CD1c-positive myeloid dendritic cell (primary cell): ENCODE data around the gene DAPK1.

Source experiments
- DNase-seq: peaks from one replicate; pipeline ENCODE4 v3.0.0-alpha.2; 2016; ENCODE audit errors: extremely low spot score

DAPK1 gene

GRCh38 chr9:87642330-87643106, 144.9 kb downstream of the DAPK1 start:
- DNase-seq = no peak

GRCh38 chr9:87643107-87643650, 145.5 kb downstream of the DAPK1 start:
- DNase-seq = no peak

GRCh38 chr9:87643778-87644570, 146.3 kb downstream of the DAPK1 start:
- no peak for DNase-seq

- no peak for DNase-seq
Observed at GRCh38 chr9:87644659-87645058, 147.0 kb downstream of the DAPK1 start.

- DNase-seq = no peak
Observed at GRCh38 chr9:87646546-87646945, 148.9 kb downstream of the DAPK1 start.

GRCh38 chr9:87647114-87647513, 149.4 kb downstream of the DAPK1 start:
- DNase-seq = no peak

GRCh38 chr9:87648606-87649005, 150.9 kb downstream of the DAPK1 start:
- no peak for DNase-seq

- DNase-seq = no peak
Observed at GRCh38 chr9:87650611-87651295, 153.1 kb downstream of the DAPK1 start.

- DNase-seq = no peak
Observed at GRCh38 chr9:87651431-87651830, 153.8 kb downstream of the DAPK1 start.

- peak; percentile 73 for DNase-seq
Observed at GRCh38 chr9:87653941-87654340, 156.3 kb downstream of the DAPK1 start.

- no peak for DNase-seq
Observed at GRCh38 chr9:87655731-87656130, 158.1 kb downstream of the DAPK1 start.

- DNase-seq = no peak
Observed at GRCh38 chr9:87656485-87656884, 158.8 kb downstream of the DAPK1 start.

- DNase-seq = peak; percentile 51
Observed at GRCh38 chr9:87657190-87657589, 159.5 kb downstream of the DAPK1 start.

- DNase-seq = no peak
Observed at GRCh38 chr9:87657893-87658292, 160.2 kb downstream of the DAPK1 start.

GRCh38 chr9:87658511-87658910, 160.8 kb downstream of the DAPK1 start:
- no peak for DNase-seq

GRCh38 chr9:87659534-87660419, 162.1 kb downstream of the DAPK1 start:
- no peak for DNase-seq

GRCh38 chr9:87661241-87661640, 163.6 kb downstream of the DAPK1 start:
- DNase-seq = no peak

- DNase-seq = peak; percentile 55
Observed at GRCh38 chr9:87662808-87663528, 165.3 kb downstream of the DAPK1 start.

GRCh38 chr9:87663556-87663955, 165.9 kb downstream of the DAPK1 start:
- DNase-seq = no peak
